Activated gamma-delta T cell treated with anti-CD3 and anti-CD28 coated beads, Interleukin-2, amount 50 U/mL, for 16 hours (primary cell): ENCODE measurements around the gene MAP4K3.
"Not testable (repeated sequence)": the region's sequence is repeated elsewhere in the genome, so short reads cannot be mapped to it uniquely, and the experiment has no call there.

Experiments used
- DNase-seq: peaks from one replicate; pipeline ENCODE4 v3.0.0-alpha.2; 2020; ENCODE audit warnings: low read depth

The MAP4K3 gene

GRCh38 chr2:39370101-39370500, 67.0 kb downstream of the MAP4K3 start:
- DNase-seq: no peak

DNA sequence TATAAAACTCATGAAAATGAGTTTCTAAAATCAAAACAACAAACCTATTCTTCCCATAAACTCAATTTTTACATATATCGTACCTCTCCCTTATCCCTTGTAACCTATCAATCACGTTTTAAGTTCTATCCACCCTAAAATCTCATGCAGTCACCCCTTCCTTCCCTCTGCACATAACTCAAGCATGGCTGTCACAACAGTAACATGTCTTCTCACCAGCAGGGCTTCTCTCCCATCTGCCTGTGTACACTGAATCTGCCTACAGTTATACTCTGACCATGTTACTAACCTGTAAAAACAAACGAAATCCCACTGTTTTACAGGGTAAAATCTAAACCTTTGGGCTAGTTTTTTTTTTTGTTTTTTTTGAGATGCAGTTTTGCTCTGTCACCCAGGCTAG, 68.2 kb downstream of the MAP4K3 start:
- no peak for DNase-seq

- DNase-seq: no peak
Observed at GRCh38 chr2:39368376-39368775, 68.7 kb downstream of the MAP4K3 start.

- no peak for DNase-seq
Observed at GRCh38 chr2:39362595-39362994, 74.5 kb downstream of the MAP4K3 start.

DNA sequence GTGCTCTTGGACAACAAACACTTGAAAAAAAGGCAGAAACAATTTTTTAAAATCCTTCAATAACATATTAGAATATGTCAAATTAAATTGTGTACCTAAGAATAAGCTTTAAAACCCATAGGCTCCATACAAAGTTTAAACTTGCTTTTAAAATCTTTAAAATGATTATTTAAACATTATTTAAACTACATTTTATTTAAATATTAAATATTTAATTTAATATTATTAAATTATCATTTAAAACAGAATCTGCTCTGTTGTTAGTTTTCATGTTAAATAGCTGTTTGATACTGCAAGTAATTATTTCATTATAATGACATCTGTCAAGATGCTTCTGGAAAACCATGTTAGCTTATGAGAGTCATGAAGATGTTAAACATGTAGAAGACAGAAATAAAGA, 75.6 kb downstream of the MAP4K3 start:
- no peak for DNase-seq

DNA sequence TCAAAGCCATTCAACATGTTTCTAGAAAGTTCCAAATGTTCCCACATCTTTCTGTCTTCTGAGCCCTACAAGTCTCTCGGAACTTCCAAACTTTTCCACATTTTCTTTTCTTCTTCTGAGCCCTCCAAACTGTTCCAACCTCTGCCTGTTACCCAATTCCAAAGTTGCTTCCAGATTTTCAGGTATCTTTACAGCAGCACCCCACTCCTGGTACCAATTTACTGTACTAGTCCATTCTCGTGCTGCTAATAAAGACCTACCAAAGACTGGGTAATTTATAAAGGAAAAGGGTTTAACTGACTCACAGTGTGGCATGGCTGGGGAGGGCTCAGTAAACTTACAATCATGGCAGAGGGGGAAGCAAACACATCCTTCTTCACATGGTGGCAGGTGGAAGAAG, 76.7 kb downstream of the MAP4K3 start:
- DNase-seq: not testable (repeated sequence)

- no peak for DNase-seq
Observed at GRCh38 chr2:39359453-39360038, 77.5 kb downstream of the MAP4K3 start.

- DNase-seq: no peak
Observed at GRCh38 chr2:39356922-39357639, 80.0 kb downstream of the MAP4K3 start.

GRCh38 chr2:39350658-39351057, 86.4 kb downstream of the MAP4K3 start:
- no peak for DNase-seq

DNA sequence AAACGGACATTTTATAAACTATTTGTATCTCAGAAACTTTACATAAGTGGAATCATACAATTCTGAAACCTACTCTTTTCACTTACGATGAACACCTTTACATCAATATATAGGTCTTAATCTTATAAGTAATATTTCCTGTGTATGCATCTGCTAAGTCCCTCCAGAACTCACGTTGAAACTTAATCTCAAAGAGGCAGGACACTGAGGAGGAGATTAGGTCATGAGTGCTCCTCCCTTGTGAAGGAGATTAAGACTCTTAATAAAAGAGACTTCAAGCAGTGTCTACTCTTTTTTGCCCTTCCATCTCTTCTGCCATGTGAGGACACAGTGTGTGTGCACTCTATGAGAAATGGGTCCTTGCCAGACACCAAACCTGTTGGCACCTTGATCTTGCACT, 98.6 kb downstream of the MAP4K3 start:
- no peak for DNase-seq

DNA sequence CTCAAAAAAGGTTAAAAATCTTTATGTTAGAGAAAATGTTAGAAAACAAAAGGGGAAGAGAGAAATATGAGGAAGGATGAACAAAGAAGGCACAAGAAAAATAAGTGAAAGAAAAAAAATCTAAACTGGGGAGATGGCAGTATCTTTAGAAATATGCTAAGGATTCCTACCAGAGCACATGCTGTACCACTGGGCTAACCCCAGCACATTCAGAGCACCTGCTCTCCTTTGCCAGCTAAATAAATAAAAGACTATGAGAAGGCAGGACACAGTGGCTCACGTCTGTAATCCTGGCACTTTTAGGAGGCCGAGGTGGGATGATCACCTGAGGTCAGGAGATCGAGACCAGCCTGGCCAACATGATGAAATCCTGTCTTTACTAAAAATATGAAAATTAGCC, 101.2 kb downstream of the MAP4K3 start:
- DNase-seq: no peak

DNA sequence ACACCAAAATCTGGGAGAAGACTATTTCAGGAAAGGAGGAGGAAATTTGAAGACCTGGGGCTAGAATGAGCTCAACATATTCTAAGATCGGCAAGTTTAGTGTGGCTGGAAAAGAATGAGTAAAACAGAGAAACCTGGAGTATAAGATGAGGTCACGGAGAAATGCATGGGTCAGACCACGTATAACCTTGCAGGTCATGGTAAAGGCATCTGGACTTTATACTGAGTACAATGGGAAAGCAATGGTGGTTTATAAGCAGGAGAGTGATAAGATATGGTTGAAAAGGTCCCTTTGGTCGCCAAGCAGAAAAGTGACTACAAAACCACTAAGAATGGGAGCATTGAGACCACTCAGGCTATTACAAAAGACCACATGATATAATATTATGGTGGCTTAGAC, 102.1 kb downstream of the MAP4K3 start:
- DNase-seq: no peak

DNA sequence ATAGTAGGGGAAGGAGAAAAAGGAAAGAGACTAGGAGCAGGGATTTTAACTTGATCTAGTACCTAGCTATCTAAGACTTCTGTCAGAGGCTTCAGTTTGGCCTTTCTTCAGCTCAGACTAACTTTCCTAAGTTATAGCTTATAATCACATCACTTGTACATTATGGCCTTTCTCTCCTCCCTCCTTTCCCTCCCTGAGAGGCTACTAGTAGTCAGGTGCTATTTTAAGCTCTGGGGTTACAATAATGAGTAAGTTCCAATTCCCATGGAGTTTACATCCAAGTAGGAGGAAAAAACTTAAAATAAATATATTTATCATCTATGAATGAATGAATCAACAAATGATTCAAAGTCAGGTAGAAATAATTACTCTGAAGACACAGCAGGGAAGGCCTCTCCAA, 102.6 kb downstream of the MAP4K3 start:
- DNase-seq: no peak

GRCh38 chr2:39326644-39327043, 110.4 kb downstream of the MAP4K3 start:
- no peak for DNase-seq

DNA sequence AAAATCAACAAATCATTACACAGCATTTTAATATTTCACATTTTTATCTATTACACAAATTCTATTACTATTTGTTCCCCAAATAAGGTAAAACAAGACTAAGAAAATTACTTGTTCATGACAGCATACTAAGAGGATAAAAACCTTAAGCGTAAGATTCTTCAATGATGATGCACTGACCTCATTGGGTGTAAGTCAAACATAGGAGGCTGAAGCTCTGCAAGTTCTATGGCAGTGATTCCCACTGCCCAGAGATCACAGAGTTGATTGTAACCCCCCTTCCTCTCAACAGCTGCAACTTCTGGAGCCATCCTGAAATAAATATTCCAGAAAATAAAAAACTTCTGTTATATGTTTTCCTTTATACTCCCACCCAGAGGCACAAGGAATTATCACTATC, 111.1 kb downstream of the MAP4K3 start:
- no peak for DNase-seq

- DNase-seq: not testable (repeated sequence)
Observed at GRCh38 chr2:39321056-39322035, 115.7 kb downstream of the MAP4K3 start.

DNA sequence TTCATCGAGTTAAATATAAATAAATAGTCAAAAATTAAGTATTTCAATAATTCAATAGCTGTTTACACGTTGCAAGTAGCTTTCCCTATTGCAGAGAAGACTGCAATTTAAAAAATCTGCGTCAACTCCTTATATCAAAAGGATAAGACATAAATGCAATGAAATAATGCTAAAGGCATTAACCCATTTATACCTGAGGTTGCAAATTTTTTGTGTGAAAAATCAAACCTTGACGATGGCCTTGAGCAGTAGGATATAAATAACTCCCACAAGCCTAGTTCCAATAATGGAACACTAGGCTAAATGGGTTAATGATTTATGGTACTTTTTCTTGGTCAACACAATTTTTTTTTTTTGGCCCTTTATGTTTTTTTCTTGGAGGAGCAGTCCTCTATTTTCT, 116.9 kb downstream of the MAP4K3 start:
- no peak for DNase-seq

- DNase-seq: no peak
Observed at GRCh38 chr2:39313575-39313974, 123.5 kb downstream of the MAP4K3 start.

- no peak for DNase-seq
Observed at GRCh38 chr2:39311469-39311868, 125.6 kb downstream of the MAP4K3 start.

DNA sequence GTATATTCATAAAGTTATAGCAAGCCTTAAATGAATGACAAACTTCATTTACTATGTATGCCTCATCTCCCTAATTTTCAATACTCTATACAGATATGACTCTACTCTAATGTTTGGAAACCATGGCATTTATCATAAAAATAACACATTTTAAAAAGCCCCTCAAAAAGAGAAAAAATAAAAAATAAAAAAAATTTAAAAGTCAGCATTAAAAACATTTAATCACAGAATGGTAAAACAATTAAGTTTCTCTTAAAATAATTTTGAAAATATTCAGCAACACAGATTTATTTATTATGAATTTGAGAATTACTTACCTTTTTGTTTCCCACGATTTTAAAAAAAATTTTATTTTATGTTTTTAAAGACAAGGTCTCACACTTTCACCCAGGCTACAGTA, 128.3 kb downstream of the MAP4K3 start:
- DNase-seq: no peak

DNA sequence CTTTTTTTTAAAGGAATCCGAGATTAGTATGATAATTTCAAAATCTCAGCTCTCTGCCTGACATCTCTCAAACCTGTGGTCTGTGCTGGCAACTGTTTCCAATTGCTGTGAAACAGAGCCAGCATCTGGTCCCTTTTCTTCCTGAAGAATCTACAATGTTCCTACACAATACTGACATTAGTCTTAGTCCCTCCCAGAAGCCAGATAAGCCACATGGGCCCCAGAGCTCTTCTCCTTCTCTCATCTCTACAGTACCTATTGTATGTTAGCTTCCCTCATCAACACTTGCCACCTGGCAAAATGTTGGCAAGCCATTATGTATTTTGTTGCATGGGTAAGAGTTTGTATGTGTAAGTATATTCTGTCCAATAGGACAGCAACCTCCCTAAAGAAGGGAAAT, 130.5 kb downstream of the MAP4K3 start:
- DNase-seq: no peak

- no peak for DNase-seq
Observed at GRCh38 chr2:39304729-39305128, 132.4 kb downstream of the MAP4K3 start.

GRCh38 chr2:39304200-39304599, 132.9 kb downstream of the MAP4K3 start:
- no peak for DNase-seq
